Measurements from ENCODE around the gene PARP11.

GRCh38 chr12:3837049-3837448 is 36.1 kb downstream of the PARP11 start:
- peak; percentile 33; the same call in 1 of the 2 replicates for TF ChIP-seq CTCF (IDR thresholded peaks at IDR 0.05; ENCODE audit: low read length)
- no peak for TF ChIP-seq EZH2 (IDR thresholded peaks at IDR 0.05; ENCODE audit: borderline replicate concordance, low read length)
